B cell (primary cell): ENCODE measurements around the gene RABEPK. TPM values are rescaled to one million over a fixed set of nuclear protein-coding genes. Genes with fewer than 3 reads are reported as not detected.

ENCODE experiments used
- ATAC-seq: fragments of 200-7000 bp; cut with Tn5 transposase; one replicate; pipeline ENCODE4 v1.10.0; 2021; ENCODE audit warnings: low read depth, mild to moderate bottlenecking, moderate number of reproducible peaks, moderate library complexity
- CTCF ChIA-PET: fragments of 350-600 bp; sonication (Branson Sonifier 250); formaldehyde crosslinking; loops from one replicate; lab custom pipeline; 2021; ENCODE audit warnings: antibody characterized with exemption, inconsistent platforms; lab: Charles Lee
- POLR2A ChIA-PET: fragments of 350-600 bp; sonication (Branson Sonifier 250); formaldehyde crosslinking; loops from one replicate; lab custom pipeline; 2021; ENCODE audit warnings: antibody characterized with exemption; lab: Charles Lee
- DNase-seq: peaks from one replicate; pipeline ENCODE4 v3.0.0; 2013
- H2AFZ ChIP-seq: 2 replicates; pipeline ENCODE4 v1.6.1; 2012; ENCODE audit warnings: mild to moderate bottlenecking, low read depth, low read length; ENCODE audit not compliant: insufficient read depth, poor library complexity, severe bottlenecking
- H3K27ac ChIP-seq, 2 donors: 1 replicate in 1 of 2; 2 replicates in 1 of 2; pipeline ENCODE4 v1.5.1; 2012 to 2013; ENCODE audit warnings: low read length in 2 of 2, mild to moderate bottlenecking in 2 of 2, moderate library complexity in 1 of 2
- H3K27me3 ChIP-seq, 4 experiments: fragments of 200-600 bp in 1 of 4; sonication (generic) in 1 of 4; replicated peaks in 1 of 4; 1 replicate in 2 of 4; 2 replicates in 2 of 4; pipeline versions ENCODE4 v1.6.1 to v1.7.0; 2013 to 2016; ENCODE audit warnings: low read length in 3 of 4, mild to moderate bottlenecking in 2 of 4, mixed read lengths in 1 of 4, moderate library complexity in 1 of 4; ENCODE audit not compliant: insufficient read depth in 4 of 4, control insufficient read depth in 3 of 4; ENCODE audit errors: control extremely low read depth in 1 of 4
- H3K36me3 ChIP-seq, 2 experiments: replicated peaks in 1 of 2; 1 replicate in 1 of 2; 2 replicates in 1 of 2; pipeline versions ENCODE4 v1.6.1 to v1.7.1; 2013; ENCODE audit warnings: low read length in 1 of 2; ENCODE audit not compliant: insufficient read depth in 2 of 2, control insufficient read depth in 1 of 2; ENCODE audit errors: control extremely low read depth in 1 of 2, extremely low read depth in 1 of 2
- H3K4me1 ChIP-seq, 2 donors: fragments of 200-600 bp in 1 of 2; sonication (generic) in 1 of 2; 1 replicate in 1 of 2; 2 replicates in 1 of 2; pipeline versions ENCODE4 v1.5.1 to v1.6.1; 2013 to 2017; ENCODE audit warnings: low read length in 2 of 2; ENCODE audit not compliant: control insufficient read depth in 2 of 2, insufficient read depth in 2 of 2
- H3K4me2 ChIP-seq: replicated peaks from 2 replicates; pipeline ENCODE3; 2012; ENCODE audit warnings: mild to moderate bottlenecking, low read depth, low read length; ENCODE audit not compliant: poor library complexity, severe bottlenecking
- H3K4me3 ChIP-seq, 5 experiments: fragments of 200-600 bp in 1 of 5; sonication (generic) in 1 of 5; 1 replicate in 3 of 5; 2 replicates in 2 of 5; pipeline versions ENCODE4 v1.5.1 to v1.7.0; 2011 to 2016; ENCODE audit warnings: low read length in 4 of 5, mild to moderate bottlenecking in 4 of 5, low read depth in 2 of 5, control low read depth in 1 of 5, moderate library complexity in 1 of 5; ENCODE audit not compliant: insufficient read depth in 1 of 5; ENCODE audit errors: control extremely low read depth in 1 of 5, extremely low read depth in 1 of 5
- H3K79me2 ChIP-seq: fragments of 200-600 bp; sonication (generic); one replicate; pipeline ENCODE4 v1.6.0; 2016; ENCODE audit warnings: low read length; ENCODE audit not compliant: control insufficient read depth, insufficient read depth
- H3K9ac ChIP-seq: fragments of 200-600 bp; sonication (generic); 2 replicates; pipeline ENCODE4 v1.6.1; 2017; ENCODE audit warnings: mild to moderate bottlenecking, low read length, moderate library complexity
- H3K9me3 ChIP-seq, 3 donors: one replicate each; pipeline versions ENCODE4 v1.6.1 to v1.7.1; 2013; ENCODE audit warnings: low read length in 2 of 3; ENCODE audit not compliant: control insufficient read depth in 2 of 3, insufficient read depth in 1 of 3; ENCODE audit errors: control extremely low read depth in 1 of 3
- H4K20me1 ChIP-seq: 2 replicates; pipeline ENCODE4 v1.6.0; 2012; ENCODE audit warnings: mild to moderate bottlenecking, low read length; ENCODE audit not compliant: insufficient read depth, control insufficient read depth, poor library complexity, severe bottlenecking
- H3K27ac Mint-ChIP-seq: one replicate; pipeline ENCODE4 v1.8.0; 2021; ENCODE audit warnings: mixed read lengths
- H3K27me3 Mint-ChIP-seq: one replicate; pipeline ENCODE4 v1.8.0; 2021; ENCODE audit warnings: mixed read lengths
- H3K4me1 Mint-ChIP-seq: one replicate; pipeline ENCODE4 v1.8.0; 2021; ENCODE audit warnings: mixed read lengths
- H3K4me3 Mint-ChIP-seq: one replicate; pipeline ENCODE4 v1.8.0; 2021; ENCODE audit warnings: mixed read lengths
- H3K9me3 Mint-ChIP-seq: one replicate; pipeline ENCODE4 v1.8.0; 2022; ENCODE audit warnings: mixed read lengths; ENCODE audit not compliant: insufficient read depth
- EZH2 ChIP-seq: IDR thresholded peaks from 2 replicates; pipeline ENCODE4 v1.6.1; 2012; ENCODE audit warnings: borderline replicate concordance, low read depth, mild to moderate bottlenecking, moderate library complexity, low read length; ENCODE audit not compliant: insufficient read depth, poor library complexity, severe bottlenecking
- WGBS: methylation state at CpG from one replicate; pipeline ENCODE4 v1.1.5; 2013; ENCODE audit warnings: missing lambda C conversion rate; ENCODE audit not compliant: insufficient coverage; 5-methylcytosine and 5-hydroxymethylcytosine counted together
- intact Hi-C: fragments of 100-400 bp; cut with micrococcal nuclease; formaldehyde crosslinking; loops from one replicate; pipeline ENCODE4 v1.10.0; 2022
- polyA plus RNA-seq: library from polyadenylated mRNA; depleted of rRNA; stranded (reverse); fragments of >200 nt; gene quantifications from 2 replicates; pipeline ENCODE4 v1.2.3, GENCODE V29; 2012
- total RNA-seq, 2 donors: library from RNA; stranded (reverse); fragments of 120-200 nt in 1 of 2; gene quantifications; 1 replicate in 1 of 2; 2 replicates in 1 of 2; pipeline versions ENCODE4 v1.2.3 to v1.2.4, GENCODE V29; 2013 to 2022
- TF ChIP-seq, protein P1 (sequence below): fragments of 200-600 bp; IDR thresholded peaks from one replicate; pipeline ENCODE4 v1.8.0; 2022; ENCODE audit warnings: antibody characterized with exemption, mild to moderate bottlenecking

The RABEPK gene
- total and polyA plus RNA-seq, 2 donors (not counting 1 experiment from before 2014, with no cell fraction given): 9.0 to 12.2 TPM

DNA sequence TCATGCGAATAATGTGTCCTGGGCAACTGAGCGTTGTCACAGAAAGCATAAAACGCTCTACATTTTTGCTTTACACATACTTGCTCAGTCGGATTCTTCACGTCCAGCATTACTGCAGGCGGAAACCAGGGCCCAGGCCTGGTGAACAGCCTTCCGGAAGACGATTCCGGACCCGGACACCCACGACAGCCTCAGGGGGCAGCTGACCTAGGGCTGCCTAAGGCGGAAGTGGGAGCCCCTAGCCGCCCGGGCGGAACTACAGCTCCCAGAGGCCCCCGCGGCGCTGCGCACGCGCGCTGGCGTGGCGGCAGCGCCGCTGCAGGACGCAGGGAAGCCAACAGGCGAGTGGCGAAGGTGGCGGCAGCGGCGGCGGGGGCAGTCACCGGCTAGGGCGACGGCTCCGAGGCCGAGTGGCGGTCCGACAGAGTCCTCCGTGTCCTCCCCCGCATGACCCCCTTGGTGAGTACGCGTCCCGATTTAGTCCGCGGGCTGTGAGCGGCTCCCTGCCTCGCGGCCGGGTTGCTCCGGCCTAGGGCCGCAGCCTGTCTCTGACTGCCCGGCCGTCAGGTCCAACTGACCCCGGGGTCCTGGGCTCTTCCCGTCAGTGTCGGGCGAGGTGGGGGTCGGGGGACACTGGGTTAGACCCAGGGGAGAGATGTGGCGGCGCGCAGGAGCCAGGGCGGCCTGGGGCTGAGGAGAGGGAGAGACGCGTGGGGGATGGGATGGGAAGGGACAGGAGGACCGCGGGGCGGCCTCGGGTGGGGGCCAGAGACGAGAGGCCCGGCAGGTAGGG is 61.4 kb downstream of the RABEPK start, which contains the start of gene GAPVD1:
TSS of gene GAPVD1 (plus strand) at position 326 of the 793 bp plus-strand sequence. CDS start 37,096 bp downstream, outside the sequence.
- ATAC-seq (peak; percentile 93), DNase-seq (peak; percentile 98)
- TF ChIP-seq, protein P1, sequence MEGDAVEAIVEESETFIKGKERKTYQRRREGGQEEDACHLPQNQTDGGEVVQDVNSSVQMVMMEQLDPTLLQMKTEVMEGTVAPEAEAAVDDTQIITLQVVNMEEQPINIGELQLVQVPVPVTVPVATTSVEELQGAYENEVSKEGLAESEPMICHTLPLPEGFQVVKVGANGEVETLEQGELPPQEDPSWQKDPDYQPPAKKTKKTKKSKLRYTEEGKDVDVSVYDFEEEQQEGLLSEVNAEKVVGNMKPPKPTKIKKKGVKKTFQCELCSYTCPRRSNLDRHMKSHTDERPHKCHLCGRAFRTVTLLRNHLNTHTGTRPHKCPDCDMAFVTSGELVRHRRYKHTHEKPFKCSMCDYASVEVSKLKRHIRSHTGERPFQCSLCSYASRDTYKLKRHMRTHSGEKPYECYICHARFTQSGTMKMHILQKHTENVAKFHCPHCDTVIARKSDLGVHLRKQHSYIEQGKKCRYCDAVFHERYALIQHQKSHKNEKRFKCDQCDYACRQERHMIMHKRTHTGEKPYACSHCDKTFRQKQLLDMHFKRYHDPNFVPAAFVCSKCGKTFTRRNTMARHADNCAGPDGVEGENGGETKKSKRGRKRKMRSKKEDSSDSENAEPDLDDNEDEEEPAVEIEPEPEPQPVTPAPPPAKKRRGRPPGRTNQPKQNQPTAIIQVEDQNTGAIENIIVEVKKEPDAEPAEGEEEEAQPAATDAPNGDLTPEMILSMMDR: peak; percentile 47
- no peak for TF ChIP-seq EZH2
- Histone ChIP-seq H3K9me3 (peaks cover 0 to 18% (median 7%) of the 10 kb centered on the region in 3 donors), H3K27ac (peak within 1 kb of the TSS; percentile 96 to 100), H3K4me1 (peaks cover 20 to 27% of the 10 kb centered on the region in 2 donors), H3K27me3 (no peaks in the 10 kb centered on the region), H4K20me1 (peaks cover 22% of the 10 kb centered on the region), H3K36me3 (peaks cover 0 to 3% of the 10 kb centered on the region in 2 experiments), H2AFZ (peak within 1 kb of the TSS; percentile 98), H3K4me3 (peak within 1 kb of the TSS; percentile 74 to 100 (median 88)), H3K9ac (peak within 1 kb of the TSS; percentile 99), H3K79me2 (peaks cover 47% of the 10 kb centered on the region), H3K4me2 (peak within 1 kb of the TSS; percentile 93)
- Mint-ChIP-seq H3K9me3 (no peaks in the 10 kb centered on the region), H3K27me3 (no peaks in the 10 kb centered on the region), H3K27ac (peak within 1 kb of the TSS; percentile 100), H3K4me3 (peak within 1 kb of the TSS; percentile 99), H3K4me1 (peaks cover 42% of the 10 kb centered on the region)
- under 1% methylated on average over 70 of the region's 72 CpGs for WGBS
- intact Hi-C loops: loop anchor here (1.0 to 5.0 kb wide), 8 partner anchors 20 to 844 kb away; partner anchors contain the start of genes ARPC5L, GOLGA1, HSPA5 and NR6A1
- ChIA-PET CTCF (interaction anchor here (1.0 to 2.0 kb wide), 3 partner anchors 17 to 63 kb away, joined by 3 to 14 read pairs (median 8); partner anchors contain the start of gene HSPA5), POLR2A (interaction anchor here (0.6 to 2.1 kb wide), 6 partner anchors 17 to 401 kb away, joined by 4 to 25 read pairs (median 4); partner anchors contain the start of gene HSPA5)
